GM12875 (cell line): ENCODE data around the gene CD248.

Source experiments
- H3K4me3 ChIP-seq: one replicate; pipeline ENCODE4 v1.5.1; 2011; ENCODE audit warnings: low read depth, low read length, control low read depth
- CTCF ChIP-seq: IDR thresholded peaks from 2 replicates; pipeline ENCODE4 v1.5.1; 2011; ENCODE audit warnings: low read depth, mild to moderate bottlenecking, control low read depth, inconsistent platforms, low read length, moderate library complexity, borderline replicate concordance; ENCODE audit not compliant: insufficient read depth

The CD248 gene

GRCh38 chr11:66316849-66317251, at the start of gene CD248:
Gene CD248, minus strand, starts transcription at chr11:66317044. Its CDS starts 17 bp downstream, at chr11:66317027.
- TF ChIP-seq CTCF = no peak
- H3K4me3 ChIP-seq = no peak within 1 kb of the TSS

- no peak overlapping the region for H3K4me3 ChIP-seq
- TF ChIP-seq CTCF = no peak
Observed at GRCh38 chr11:66365711-66366619, 49.1 kb upstream of the CD248 start.

- TF ChIP-seq CTCF = no peak
- H3K4me3 ChIP-seq = no peak overlapping the region
Observed at GRCh38 chr11:66365166-66365565, 48.3 kb upstream of the CD248 start.

- TF ChIP-seq CTCF = peak; percentile 95
- no peak overlapping the region for H3K4me3 ChIP-seq
Observed at GRCh38 chr11:66363805-66364535, 47.1 kb upstream of the CD248 start.

- TF ChIP-seq CTCF = no peak
- no peak overlapping the region for H3K4me3 ChIP-seq
Observed at GRCh38 chr11:66363187-66363601, 46.4 kb upstream of the CD248 start.

- no peak overlapping the region for H3K4me3 ChIP-seq
- no peak for TF ChIP-seq CTCF
Observed at GRCh38 chr11:66362481-66363147, 45.8 kb upstream of the CD248 start.
